WTC11 (cell line): Measurements from ENCODE around the gene ARAP3.

Experiments
- CREM ChIP-seq: sonication (generic); formaldehyde crosslinking; IDR thresholded peaks from 2 replicates; pipeline ENCODE4 v1.8.1; 2022; ENCODE audit warnings: mild to moderate bottlenecking, missing genetic modification reagents, moderate library complexity
- FOXJ3 ChIP-seq: sonication (generic); formaldehyde crosslinking; IDR thresholded peaks from 2 replicates; pipeline ENCODE4 v1.9.0; 2021; ENCODE audit warnings: missing genetic modification reagents, mild to moderate bottlenecking, borderline replicate concordance
- FOXK1 ChIP-seq: sonication (generic); formaldehyde crosslinking; IDR thresholded peaks from 2 replicates; pipeline ENCODE4 v1.8.0; 2022; ENCODE audit warnings: mild to moderate bottlenecking, moderate library complexity, missing genetic modification reagents
- FOXP1 ChIP-seq: sonication (generic); formaldehyde crosslinking; IDR thresholded peaks from 2 replicates; pipeline ENCODE4 v1.8.0; 2022; ENCODE audit warnings: missing genetic modification reagents, mild to moderate bottlenecking, moderate library complexity, borderline replicate concordance
- MXD4 ChIP-seq: fragments of 250-450 bp; sonication (Bioruptor Pico); IDR thresholded peaks from 2 replicates; pipeline ENCODE4 v1.8.0; 2021; ENCODE audit warnings: mild to moderate bottlenecking, moderate library complexity, borderline replicate concordance
- NR1H2 ChIP-seq: sonication (generic); formaldehyde crosslinking; IDR thresholded peaks from 2 replicates; pipeline ENCODE4 v1.9.0; 2021; ENCODE audit warnings: mild to moderate bottlenecking, moderate library complexity, missing genetic modification reagents
- TEAD1 ChIP-seq: sonication (generic); formaldehyde crosslinking; IDR thresholded peaks from 2 replicates; pipeline ENCODE4 v1.8.0; 2022; ENCODE audit warnings: mild to moderate bottlenecking, missing genetic modification reagents
- TP53 ChIP-seq: sonication (generic); formaldehyde crosslinking; IDR thresholded peaks from 2 replicates; pipeline ENCODE4 v1.8.1; 2023; ENCODE audit warnings: mild to moderate bottlenecking, missing genetic modification reagents
- TF ChIP-seq, protein P1 (sequence below): fragments of 200-600 bp; IDR thresholded peaks from 2 replicates; pipeline ENCODE4 v1.8.0; 2022; ENCODE audit warnings: antibody characterized with exemption
- TF ChIP-seq, protein P2 (sequence below): sonication (generic); formaldehyde crosslinking; IDR thresholded peaks from 2 replicates; pipeline ENCODE4 v1.8.0; 2022; ENCODE audit warnings: mild to moderate bottlenecking, missing genetic modification reagents
- TF ChIP-seq, protein P3 (sequence below): sonication (generic); formaldehyde crosslinking; IDR thresholded peaks from 2 replicates; pipeline ENCODE4 v1.8.1; 2022; ENCODE audit warnings: mild to moderate bottlenecking, missing genetic modification reagents, moderate library complexity, borderline replicate concordance
- TF ChIP-seq, protein P4 (sequence below): fragments of 250-450 bp; sonication (Bioruptor Pico); IDR thresholded peaks from 2 replicates; pipeline ENCODE4 v1.9.0; 2021; ENCODE audit warnings: moderate library complexity, mild to moderate bottlenecking, inconsistent platforms, borderline replicate concordance

DNA sequence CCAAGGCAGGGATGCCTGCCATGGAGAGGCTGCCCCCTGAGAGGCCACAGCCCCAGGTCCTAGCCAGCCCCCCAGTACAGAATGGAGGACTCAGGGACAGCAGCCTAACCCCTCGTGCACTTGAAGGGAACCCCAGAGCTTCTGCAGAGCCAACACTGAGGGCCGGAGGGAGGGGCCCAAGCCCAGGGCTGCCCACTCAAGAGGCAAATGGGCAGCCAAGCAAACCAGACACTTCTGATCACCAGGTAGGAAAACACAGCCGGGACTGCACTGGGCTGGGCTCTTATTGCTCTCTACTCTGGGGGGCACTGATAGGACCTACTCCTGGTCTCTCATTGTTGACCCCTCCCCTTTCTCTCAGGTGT, 42.0 kb downstream of the ARAP3 start:
- TF ChIP-seq CREM (CRISPR knock-in tag): no peak
- TF ChIP-seq, protein P1, sequence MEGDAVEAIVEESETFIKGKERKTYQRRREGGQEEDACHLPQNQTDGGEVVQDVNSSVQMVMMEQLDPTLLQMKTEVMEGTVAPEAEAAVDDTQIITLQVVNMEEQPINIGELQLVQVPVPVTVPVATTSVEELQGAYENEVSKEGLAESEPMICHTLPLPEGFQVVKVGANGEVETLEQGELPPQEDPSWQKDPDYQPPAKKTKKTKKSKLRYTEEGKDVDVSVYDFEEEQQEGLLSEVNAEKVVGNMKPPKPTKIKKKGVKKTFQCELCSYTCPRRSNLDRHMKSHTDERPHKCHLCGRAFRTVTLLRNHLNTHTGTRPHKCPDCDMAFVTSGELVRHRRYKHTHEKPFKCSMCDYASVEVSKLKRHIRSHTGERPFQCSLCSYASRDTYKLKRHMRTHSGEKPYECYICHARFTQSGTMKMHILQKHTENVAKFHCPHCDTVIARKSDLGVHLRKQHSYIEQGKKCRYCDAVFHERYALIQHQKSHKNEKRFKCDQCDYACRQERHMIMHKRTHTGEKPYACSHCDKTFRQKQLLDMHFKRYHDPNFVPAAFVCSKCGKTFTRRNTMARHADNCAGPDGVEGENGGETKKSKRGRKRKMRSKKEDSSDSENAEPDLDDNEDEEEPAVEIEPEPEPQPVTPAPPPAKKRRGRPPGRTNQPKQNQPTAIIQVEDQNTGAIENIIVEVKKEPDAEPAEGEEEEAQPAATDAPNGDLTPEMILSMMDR: no peak
- TF ChIP-seq FOXK1 (CRISPR knock-in tag): no peak
- TF ChIP-seq, protein P2, sequence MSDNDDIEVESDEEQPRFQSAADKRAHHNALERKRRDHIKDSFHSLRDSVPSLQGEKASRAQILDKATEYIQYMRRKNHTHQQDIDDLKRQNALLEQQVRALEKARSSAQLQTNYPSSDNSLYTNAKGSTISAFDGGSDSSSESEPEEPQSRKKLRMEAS (CRISPR knock-in tag): no peak
- TF ChIP-seq, protein P3, sequence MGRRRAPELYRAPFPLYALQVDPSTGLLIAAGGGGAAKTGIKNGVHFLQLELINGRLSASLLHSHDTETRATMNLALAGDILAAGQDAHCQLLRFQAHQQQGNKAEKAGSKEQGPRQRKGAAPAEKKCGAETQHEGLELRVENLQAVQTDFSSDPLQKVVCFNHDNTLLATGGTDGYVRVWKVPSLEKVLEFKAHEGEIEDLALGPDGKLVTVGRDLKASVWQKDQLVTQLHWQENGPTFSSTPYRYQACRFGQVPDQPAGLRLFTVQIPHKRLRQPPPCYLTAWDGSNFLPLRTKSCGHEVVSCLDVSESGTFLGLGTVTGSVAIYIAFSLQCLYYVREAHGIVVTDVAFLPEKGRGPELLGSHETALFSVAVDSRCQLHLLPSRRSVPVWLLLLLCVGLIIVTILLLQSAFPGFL: no peak
- no peak for TF ChIP-seq FOXJ3 (CRISPR knock-in tag)
- TF ChIP-seq FOXP1 (CRISPR knock-in tag): no peak
- TF ChIP-seq, protein P4, sequence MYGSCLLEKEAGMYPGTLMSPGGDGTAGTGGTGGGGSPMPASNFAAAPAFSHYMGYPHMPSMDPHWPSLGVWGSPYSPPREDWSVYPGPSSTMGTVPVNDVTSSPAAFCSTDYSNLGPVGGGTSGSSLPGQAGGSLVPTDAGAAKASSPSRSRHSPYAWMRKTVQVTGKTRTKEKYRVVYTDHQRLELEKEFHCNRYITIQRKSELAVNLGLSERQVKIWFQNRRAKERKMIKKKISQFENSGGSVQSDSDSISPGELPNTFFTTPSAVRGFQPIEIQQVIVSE: no peak
- TF ChIP-seq NR1H2 (CRISPR knock-in tag): no peak
- TF ChIP-seq TEAD1 (CRISPR knock-in tag): no peak
- no peak for TF ChIP-seq TP53 (CRISPR knock-in tag)
- no peak for TF ChIP-seq MXD4 (CRISPR knock-in tag)
